Measurements from ENCODE around the gene BCR.

The BCR gene

DNA sequence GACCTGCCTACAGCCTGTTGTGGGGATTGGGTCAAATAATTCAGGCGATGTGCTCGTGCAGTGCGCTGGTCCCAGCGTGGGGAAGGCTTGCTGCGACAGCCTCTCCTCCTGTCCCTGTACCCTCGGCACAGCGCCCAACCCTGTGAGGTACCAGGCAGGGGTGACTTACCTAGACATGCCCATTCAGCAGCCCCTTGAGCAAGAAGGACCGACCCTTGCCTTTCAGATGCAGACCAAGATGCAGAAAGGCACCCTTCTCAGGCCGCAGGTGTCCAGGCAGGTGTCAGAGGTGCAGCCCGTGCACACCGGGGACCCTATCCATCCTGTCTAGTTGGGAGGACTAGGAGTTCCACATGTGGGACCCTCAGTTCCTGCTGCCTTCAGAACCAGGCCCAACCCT, 102.7 kb downstream of the BCR start:
- Histone ChIP-seq H3K27me3 (ENCODE audit: insufficient read depth, insufficient read length) (no peaks in the 10 kb centered on the region), H3K4me1 (ENCODE audit: insufficient read depth, insufficient read length) (peaks cover 14% of the 10 kb centered on the region), H3K9me3 (ENCODE audit: insufficient read depth, low read length) (no peaks in the 10 kb centered on the region), H3K36me3 (ENCODE audit: insufficient read depth, insufficient read length, low read length) (peaks cover 81% of the 10 kb centered on the region), H3K9ac (ENCODE audit: insufficient read length, low read depth) (no peak overlapping the region), H3K4me3 (ENCODE audit: insufficient read length, low read depth) (no peak overlapping the region)
- DNase-seq (ENCODE audit: low read depth, low spot score): no peak
- TF ChIP-seq ZNF274 (IDR thresholded peaks at IDR 0.05; ENCODE audit: low read depth, low read length): no peak
- no peak for TF ChIP-seq YY1 (IDR thresholded peaks at IDR 0.05; ENCODE audit: insufficient read depth, insufficient read length)
- TF ChIP-seq SUZ12 (IDR thresholded peaks at IDR 0.05; ENCODE audit: extremely low read depth, insufficient read depth, insufficient read length): no peak

DNA sequence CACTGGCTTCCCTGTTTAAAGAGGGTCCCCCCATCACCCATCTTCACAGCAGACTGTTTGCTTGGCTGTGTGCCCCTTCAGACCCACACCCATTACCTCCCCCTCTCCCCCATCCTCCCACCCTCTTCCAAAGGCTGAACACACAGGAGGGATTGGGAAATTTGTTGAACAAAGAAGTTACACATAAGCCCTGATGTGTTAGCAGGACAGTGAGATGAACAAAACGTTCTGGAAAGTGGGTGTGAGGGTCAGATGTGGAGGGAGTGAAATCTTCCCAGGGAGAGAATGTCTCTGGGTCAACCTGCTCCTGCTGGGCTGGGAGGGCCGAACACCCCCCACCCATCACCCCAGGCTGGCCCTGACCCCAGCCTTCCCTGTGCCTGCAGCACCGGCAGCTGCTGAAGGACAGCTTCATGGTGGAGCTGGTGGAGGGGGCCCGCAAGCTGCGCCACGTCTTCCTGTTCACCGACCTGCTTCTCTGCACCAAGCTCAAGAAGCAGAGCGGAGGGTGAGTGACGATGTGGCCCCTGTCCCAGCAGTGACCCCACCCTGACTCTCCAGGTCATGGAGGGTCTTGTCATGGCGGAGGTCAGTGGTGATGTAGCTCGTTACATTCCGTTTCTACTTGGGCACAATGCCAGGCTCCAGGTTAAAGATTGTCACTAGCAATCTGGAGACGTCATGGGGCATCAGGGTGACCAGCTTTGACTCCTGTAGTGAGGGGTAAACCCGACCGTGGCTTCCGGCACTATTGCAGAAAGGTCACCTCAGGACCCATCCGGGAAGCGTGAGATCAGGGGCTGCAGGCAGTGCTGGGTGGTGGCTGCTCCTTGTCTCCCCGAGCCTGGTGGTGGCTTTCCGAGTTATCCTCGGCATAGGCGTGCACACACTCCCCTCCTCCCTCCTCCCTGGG, 103.5 kb downstream of the BCR start:
- Histone ChIP-seq H3K9ac (ENCODE audit: insufficient read length, low read depth) (no peak overlapping the region), H3K9me3 (ENCODE audit: insufficient read depth, low read length) (no peaks in the 10 kb centered on the region), H3K4me1 (ENCODE audit: insufficient read depth, insufficient read length) (peaks cover 14% of the 10 kb centered on the region), H3K27me3 (ENCODE audit: insufficient read depth, insufficient read length) (no peaks in the 10 kb centered on the region), H3K4me3 (ENCODE audit: insufficient read length, low read depth) (no peak overlapping the region), H3K36me3 (ENCODE audit: insufficient read depth, insufficient read length, low read length) (peaks cover 78% of the 10 kb centered on the region)
- DNase-seq (ENCODE audit: low read depth, low spot score): no peak
- no peak for TF ChIP-seq YY1 (IDR thresholded peaks at IDR 0.05; ENCODE audit: insufficient read depth, insufficient read length)
- no peak for TF ChIP-seq SUZ12 (IDR thresholded peaks at IDR 0.05; ENCODE audit: extremely low read depth, insufficient read depth, insufficient read length)
- no peak for TF ChIP-seq ZNF274 (IDR thresholded peaks at IDR 0.05; ENCODE audit: low read depth, low read length)

DNA sequence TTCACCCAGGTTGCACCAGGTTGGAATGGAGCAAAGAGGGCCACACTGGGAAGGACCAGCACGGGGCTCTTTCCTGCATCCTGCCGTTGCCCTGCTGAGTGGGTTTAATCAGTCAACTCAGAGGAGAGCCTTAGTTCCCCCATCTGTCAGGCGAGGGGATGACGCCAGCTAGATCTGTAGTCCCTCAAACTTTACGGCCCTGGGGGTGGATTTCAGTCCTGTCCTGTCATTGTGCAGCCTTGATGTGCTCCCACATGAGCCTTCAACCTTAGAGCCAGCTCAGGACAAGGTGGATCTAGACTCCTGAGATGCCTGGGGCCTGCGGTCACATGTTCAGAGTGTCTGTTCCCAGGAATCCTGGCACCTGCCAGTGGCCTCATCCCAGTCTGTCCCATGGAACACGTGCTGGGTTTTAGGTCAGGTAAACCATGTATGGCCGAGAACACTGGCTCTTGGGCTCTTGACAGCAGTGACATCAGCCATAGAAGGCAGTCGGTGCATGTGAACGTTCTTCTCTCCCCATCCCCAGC, 104.3 kb downstream of the BCR start:
- Histone ChIP-seq H3K4me1 (ENCODE audit: insufficient read depth, insufficient read length) (peaks cover 14% of the 10 kb centered on the region), H3K9ac (ENCODE audit: insufficient read length, low read depth) (no peak overlapping the region), H3K36me3 (ENCODE audit: insufficient read depth, insufficient read length, low read length) (peaks cover 78% of the 10 kb centered on the region), H3K4me3 (ENCODE audit: insufficient read length, low read depth) (no peak overlapping the region), H3K9me3 (ENCODE audit: insufficient read depth, low read length) (no peaks in the 10 kb centered on the region), H3K27me3 (ENCODE audit: insufficient read depth, insufficient read length) (no peaks in the 10 kb centered on the region)
- no peak for TF ChIP-seq ZNF274 (IDR thresholded peaks at IDR 0.05; ENCODE audit: low read depth, low read length)
- no peak for TF ChIP-seq SUZ12 (IDR thresholded peaks at IDR 0.05; ENCODE audit: extremely low read depth, insufficient read depth, insufficient read length)
- TF ChIP-seq YY1 (IDR thresholded peaks at IDR 0.05; ENCODE audit: insufficient read depth, insufficient read length): no peak
- no peak for DNase-seq (ENCODE audit: low read depth, low spot score)

DNA sequence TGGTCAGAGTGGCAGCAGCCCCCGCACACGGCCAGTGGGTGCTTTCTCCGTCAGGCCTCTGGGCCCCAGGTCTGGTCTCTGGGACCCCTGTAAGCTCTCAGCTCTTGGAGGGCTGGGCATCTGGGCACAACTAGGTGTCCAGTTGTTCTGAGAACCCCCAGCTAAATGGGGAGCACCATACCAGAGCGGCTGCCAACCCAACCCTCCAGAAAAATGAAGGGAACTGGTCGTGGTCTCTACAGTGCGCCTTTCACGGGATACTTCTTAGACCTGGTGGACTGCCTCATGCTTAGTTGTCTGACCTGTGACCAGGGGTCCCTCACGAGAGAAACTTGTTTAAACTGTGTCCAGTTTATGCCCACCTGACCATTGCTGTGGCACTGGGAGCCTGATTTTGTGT, 104.9 kb downstream of the BCR start:
- Histone ChIP-seq H3K36me3 (ENCODE audit: insufficient read depth, insufficient read length, low read length) (peaks cover 78% of the 10 kb centered on the region), H3K9me3 (ENCODE audit: insufficient read depth, low read length) (no peaks in the 10 kb centered on the region), H3K27me3 (ENCODE audit: insufficient read depth, insufficient read length) (no peaks in the 10 kb centered on the region), H3K4me1 (ENCODE audit: insufficient read depth, insufficient read length) (peaks cover 14% of the 10 kb centered on the region), H3K4me3 (ENCODE audit: insufficient read length, low read depth) (no peak overlapping the region), H3K9ac (ENCODE audit: insufficient read length, low read depth) (no peak overlapping the region)
- no peak for DNase-seq (ENCODE audit: low read depth, low spot score)
- TF ChIP-seq YY1 (IDR thresholded peaks at IDR 0.05; ENCODE audit: insufficient read depth, insufficient read length): no peak
- TF ChIP-seq SUZ12 (IDR thresholded peaks at IDR 0.05; ENCODE audit: extremely low read depth, insufficient read depth, insufficient read length): no peak
- no peak for TF ChIP-seq ZNF274 (IDR thresholded peaks at IDR 0.05; ENCODE audit: low read depth, low read length)

DNA sequence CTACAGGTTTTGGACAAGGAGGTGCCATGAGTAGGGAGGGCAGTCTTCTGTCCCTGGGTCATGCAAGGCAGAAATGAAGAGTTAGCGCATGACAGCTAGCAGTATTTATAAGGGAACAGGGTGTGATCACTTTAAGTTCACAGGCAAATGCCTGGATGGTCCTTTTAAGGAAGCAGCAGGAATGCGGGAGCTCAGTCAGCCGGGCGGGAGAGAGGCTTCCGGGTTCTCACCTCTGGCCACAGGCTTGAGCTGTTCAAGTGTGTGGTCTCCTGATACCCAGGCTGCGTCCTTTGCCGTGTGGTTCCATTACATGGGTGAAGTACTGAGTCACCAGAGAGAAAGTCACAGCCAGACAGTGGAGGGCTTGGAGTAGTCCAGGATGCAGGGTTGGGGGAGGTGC, 105.4 kb downstream of the BCR start:
- TF ChIP-seq SUZ12 (IDR thresholded peaks at IDR 0.05; ENCODE audit: extremely low read depth, insufficient read depth, insufficient read length) (no peak), YY1 (IDR thresholded peaks at IDR 0.05; ENCODE audit: insufficient read depth, insufficient read length) (no peak), ZNF274 (IDR thresholded peaks at IDR 0.05; ENCODE audit: low read depth, low read length) (no peak)

DNA sequence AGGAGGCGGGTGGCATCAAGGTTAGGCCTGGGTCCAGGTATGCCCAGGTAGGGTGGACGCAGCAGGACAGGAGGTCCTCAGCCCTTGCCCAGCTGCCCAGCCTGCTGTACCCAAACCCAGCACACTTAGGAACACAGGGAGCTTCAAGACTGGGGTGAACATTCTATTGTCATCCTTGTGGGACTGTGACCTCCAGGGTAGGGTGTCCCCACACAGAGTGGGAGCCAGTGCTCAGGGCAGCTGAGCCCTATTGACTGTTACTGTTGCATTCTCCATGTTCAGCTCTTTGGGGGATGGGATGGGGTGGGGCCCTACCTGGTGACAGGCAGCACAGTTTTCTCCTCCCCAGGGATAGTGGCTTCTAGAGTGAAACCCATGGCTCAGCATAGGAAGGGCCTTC, 106.0 kb downstream of the BCR start:
- no peak for DNase-seq (ENCODE audit: low read depth, low spot score)
- no peak for TF ChIP-seq SUZ12 (IDR thresholded peaks at IDR 0.05; ENCODE audit: extremely low read depth, insufficient read depth, insufficient read length)
- no peak for TF ChIP-seq ZNF274 (IDR thresholded peaks at IDR 0.05; ENCODE audit: low read depth, low read length)
- no peak for TF ChIP-seq YY1 (IDR thresholded peaks at IDR 0.05; ENCODE audit: insufficient read depth, insufficient read length)
- H3K36me3 ChIP-seq (ENCODE audit: insufficient read depth, insufficient read length, low read length): peaks cover 78% of the 10 kb centered on the region
- peaks cover 10% of the 10 kb centered on the region for H3K4me1 ChIP-seq (ENCODE audit: insufficient read depth, insufficient read length)
- no peak overlapping the region for H3K4me3 ChIP-seq (ENCODE audit: insufficient read length, low read depth)
- H3K9me3 ChIP-seq (ENCODE audit: insufficient read depth, low read length): no peaks in the 10 kb centered on the region
- no peaks in the 10 kb centered on the region for H3K27me3 ChIP-seq (ENCODE audit: insufficient read depth, insufficient read length)
- H3K9ac ChIP-seq (ENCODE audit: insufficient read length, low read depth): no peak overlapping the region

More for the DNA sequence above, 105.4 kb downstream of the BCR start:
- H3K4me1 ChIP-seq (ENCODE audit: insufficient read depth, insufficient read length): peaks cover 14% of the 10 kb centered on the region
- no peak for DNase-seq (ENCODE audit: low read depth, low spot score)
- no peaks in the 10 kb centered on the region for H3K9me3 ChIP-seq (ENCODE audit: insufficient read depth, low read length)
- H3K4me3 ChIP-seq (ENCODE audit: insufficient read length, low read depth): no peak overlapping the region
- H3K9ac ChIP-seq (ENCODE audit: insufficient read length, low read depth): no peak overlapping the region
- no peaks in the 10 kb centered on the region for H3K27me3 ChIP-seq (ENCODE audit: insufficient read depth, insufficient read length)
- peaks cover 77% of the 10 kb centered on the region for H3K36me3 ChIP-seq (ENCODE audit: insufficient read depth, insufficient read length, low read length)

Measured in NT2/D1 (cell line).